ENCODE measurements around the gene LIMS1. TPM values are rescaled to one million over a fixed set of nuclear protein-coding genes. Genes with fewer than 3 reads are reported as not detected.
"Not testable (repeated sequence)": the region's sequence is repeated elsewhere in the genome, so short reads cannot be mapped to it uniquely, and the experiment has no call there.

LIMS1 gene
- total and polyA plus RNA-seq, 8 donors, result 11.9 to 136 (median 34.2) TPM

- peak overlapping the region in 3 of 5 donors; percentile 44 to 64 (median 45) for H3K27ac ChIP-seq
- no peak overlapping the region for H3K4me3 ChIP-seq
- H3K27me3 ChIP-seq, result no peaks in the 10 kb centered on the region
- TF ChIP-seq POLR2AphosphoS5 (IDR thresholded peaks at IDR 0.05), result no peak
- no peak for TF ChIP-seq POLR2A (IDR thresholded peaks at IDR 0.05)
- TF ChIP-seq CTCF (IDR thresholded peaks at IDR 0.05), result no peak
- no peaks in the 10 kb centered on the region for H3K36me3 ChIP-seq
- 91 to 96% (median 96%) methylated on average over 2 of the region's 2 CpGs for WGBS, 5 donors
- no peak for DNase-seq
- H3K9me3 ChIP-seq, result no peaks in the 10 kb centered on the region
- peaks cover 17 to 63% (median 41%) of the 10 kb centered on the region in 4 donors for H3K4me1 ChIP-seq
- intact Hi-C loops (cut with DNase I; ENCODE audit: low total_unique reads), result no loop called here
Observed at GRCh38 chr2:108555572-108555971, 21.3 kb downstream of the LIMS1 start.

- DNase-seq; H3K36me3 ChIP-seq; intact Hi-C loops (cut with DNase I; ENCODE audit: low total_unique reads); H3K27me3 ChIP-seq; H3K4me3 ChIP-seq; H3K9me3 ChIP-seq: not testable (repeated sequence)
- WGBS, 5 donors, result 39 to 73% (median 63%) methylated on average over 2 of the region's 2 CpGs
- Histone ChIP-seq H3K27ac (peak overlapping the region in 3 of 5 donors; percentile 1 to 62 (median 31)), H3K4me1 (peaks cover 17 to 74% (median 49%) of the 10 kb centered on the region in 4 donors)
Observed at GRCh38 chr2:108556581-108556980, 22.3 kb downstream of the LIMS1 start.

GRCh38 chr2:108560241-108560811, 26.1 kb downstream of the LIMS1 start:
- H3K9me3 ChIP-seq, result no peaks in the 10 kb centered on the region
- no peaks in the 10 kb centered on the region for H3K36me3 ChIP-seq
- H3K4me3 ChIP-seq, result no peak overlapping the region
- no peak for TF ChIP-seq POLR2A (IDR thresholded peaks at IDR 0.05)
- TF ChIP-seq EP300 (IDR thresholded peaks at IDR 0.05), result no peak
- H3K27me3 ChIP-seq, result no peaks in the 10 kb centered on the region
- intact Hi-C loops (cut with DNase I; ENCODE audit: low total_unique reads), result no loop called here
- H3K27ac ChIP-seq, result no peak overlapping the region
- DNase-seq, result no peak
- peaks cover 0 to 62% (median 44%) of the 10 kb centered on the region in 4 donors for H3K4me1 ChIP-seq
- WGBS, 5 donors, result 69 to 81% (median 74%) methylated on average over 6 of the region's 6 CpGs

GRCh38 chr2:108560895-108561530, 26.7 kb downstream of the LIMS1 start:
- H3K4me3 ChIP-seq, result no peak overlapping the region
- H3K4me1 ChIP-seq, result peaks cover 0 to 63% (median 47%) of the 10 kb centered on the region in 4 donors
- H3K27me3 ChIP-seq, result no peaks in the 10 kb centered on the region
- WGBS, 5 donors, result 0 to 25% (median 13%) methylated on average over 1 of the region's 1 CpG
- intact Hi-C loops (cut with DNase I; ENCODE audit: low total_unique reads), result no loop called here
- H3K9me3 ChIP-seq, result no peaks in the 10 kb centered on the region
- DNase-seq, result no peak
- TF ChIP-seq POLR2A (IDR thresholded peaks at IDR 0.05), result no peak
- TF ChIP-seq CTCF (IDR thresholded peaks at IDR 0.05), result no peak
- no peak for TF ChIP-seq POLR2AphosphoS5 (IDR thresholded peaks at IDR 0.05)
- TF ChIP-seq EP300 (IDR thresholded peaks at IDR 0.05), result no peak
- H3K36me3 ChIP-seq, result no peaks in the 10 kb centered on the region
- H3K27ac ChIP-seq, result no peak overlapping the region

GRCh38 chr2:108562274-108562673, 28.0 kb downstream of the LIMS1 start:
- no peaks in the 10 kb centered on the region for H3K9me3 ChIP-seq
- H3K4me3 ChIP-seq, result no peak overlapping the region
- DNase-seq, result no peak
- H3K36me3 ChIP-seq, result no peaks in the 10 kb centered on the region
- intact Hi-C loops (cut with DNase I; ENCODE audit: low total_unique reads), result no loop called here
- no peaks in the 10 kb centered on the region for H3K27me3 ChIP-seq
- TF ChIP-seq POLR2A (IDR thresholded peaks at IDR 0.05) (no peak), EP300 (IDR thresholded peaks at IDR 0.05) (no peak), CTCF (IDR thresholded peaks at IDR 0.05) (no peak), POLR2AphosphoS5 (IDR thresholded peaks at IDR 0.05) (no peak)
- peaks cover 0 to 68% (median 47%) of the 10 kb centered on the region in 4 donors for H3K4me1 ChIP-seq
- 86 to 95% (median 92%) methylated on average over 2 of the region's 2 CpGs for WGBS, 5 donors
- H3K27ac ChIP-seq, result no peak overlapping the region

All from stomach (tissue), 9 donors.